ENCODE measurements around the gene FXYD2. TPM values are rescaled to one million over a fixed set of nuclear protein-coding genes. Genes with fewer than 3 reads are reported as not detected.

FXYD2 gene
- total RNA-seq, 4 donors from 2014 or later: 0.67 to 1.7 TPM; not detected in 2

GRCh38 chr11:117818041-117818873 lies 6.3 kb downstream of the FXYD2 start:
- Histone ChIP-seq H3K27ac (peak overlapping the region in 3 of 4 donors; percentile 70 to 77 (median 74)), H3K9me3 (no peaks in the 10 kb centered on the region), H3K27me3 (no peaks in the 10 kb centered on the region), H3K4me1 (peaks cover 7 to 70% (median 28%) of the 10 kb centered on the region in 4 donors), H3K36me3 (no peaks in the 10 kb centered on the region), H3K4me3 (no peak overlapping the region)
- TF ChIP-seq CTCF (IDR thresholded peaks at IDR 0.05) (peak in 1 of 6 experiments; percentile 3), POLR2A (IDR thresholded peaks at IDR 0.05) (no peak)
- no peak for DNase-seq

- no peaks in the 10 kb centered on the region for H3K36me3 ChIP-seq
- DNase-seq: peak; percentile 79 to 95 (median 86)
- TF ChIP-seq POLR2A (IDR thresholded peaks at IDR 0.05) (no peak), CTCF (IDR thresholded peaks at IDR 0.05) (peak; percentile 95 to 100 (median 99))
- no peaks in the 10 kb centered on the region for H3K27me3 ChIP-seq
- H3K9me3 ChIP-seq: no peaks in the 10 kb centered on the region
- H3K4me3 ChIP-seq: peak overlapping the region in 1 of 4 donors; percentile 14
- H3K4me1 ChIP-seq: peaks cover 7 to 65% (median 28%) of the 10 kb centered on the region in 4 donors
- H3K27ac ChIP-seq: peak overlapping the region; percentile 70 to 77 (median 74)
Observed at GRCh38 chr11:117817368-117818040, 7.0 kb downstream of the FXYD2 start.

- peaks cover 7 to 60% (median 28%) of the 10 kb centered on the region in 4 donors for H3K4me1 ChIP-seq
Observed at GRCh38 chr11:117816846-117817367, 7.6 kb downstream of the FXYD2 start.

GRCh38 chr11:117816151-117816741 lies 8.3 kb downstream of the FXYD2 start:
- H3K4me1 ChIP-seq: peaks cover 7 to 60% (median 28%) of the 10 kb centered on the region in 4 donors
- no peak for TF ChIP-seq CTCF (IDR thresholded peaks at IDR 0.05)
- TF ChIP-seq POLR2A (IDR thresholded peaks at IDR 0.05): no peak
- DNase-seq: no peak
- H3K36me3 ChIP-seq: no peaks in the 10 kb centered on the region
- H3K9me3 ChIP-seq: no peaks in the 10 kb centered on the region
- peak overlapping the region; percentile 70 to 77 (median 74) for H3K27ac ChIP-seq
- no peak overlapping the region for H3K4me3 ChIP-seq
- H3K27me3 ChIP-seq: no peaks in the 10 kb centered on the region

More at GRCh38 chr11:117816846-117817367, 7.6 kb downstream of the FXYD2 start:
- H3K36me3 ChIP-seq: no peaks in the 10 kb centered on the region
- DNase-seq: peak in 2 of 3 donors; percentile 38 to 66
- TF ChIP-seq CTCF (IDR thresholded peaks at IDR 0.05): no peak
- TF ChIP-seq POLR2A (IDR thresholded peaks at IDR 0.05): no peak
- peak overlapping the region; percentile 70 to 77 (median 74) for H3K27ac ChIP-seq
- H3K9me3 ChIP-seq: no peaks in the 10 kb centered on the region
- no peaks in the 10 kb centered on the region for H3K27me3 ChIP-seq
- peak overlapping the region in 1 of 4 donors; percentile 6 for H3K4me3 ChIP-seq

- no peaks in the 10 kb centered on the region for H3K36me3 ChIP-seq
- H3K4me1 ChIP-seq: peaks cover 7 to 60% (median 28%) of the 10 kb centered on the region in 4 donors
- H3K27ac ChIP-seq: peak overlapping the region; percentile 70 to 77 (median 74)
- no peaks in the 10 kb centered on the region for H3K27me3 ChIP-seq
- no peak for TF ChIP-seq POLR2A (IDR thresholded peaks at IDR 0.05)
- TF ChIP-seq CTCF (IDR thresholded peaks at IDR 0.05): no peak
- DNase-seq: peak in 2 of 3 donors; percentile 80 to 87
- no peaks in the 10 kb centered on the region for H3K9me3 ChIP-seq
- H3K4me3 ChIP-seq: peak overlapping the region in 1 of 4 donors; percentile 0
Observed at GRCh38 chr11:117815262-117815803, 9.2 kb downstream of the FXYD2 start.

All from Peyer's patch (tissue), 4 donors.